Islet precursor cell (in vitro differentiated cells): ENCODE measurements around the gene CCDC32.

Source experiments
- DNase-seq: peaks from one replicate; pipeline ENCODE4 v3.0.0-alpha.2; 2018

Gene CCDC32

DNA sequence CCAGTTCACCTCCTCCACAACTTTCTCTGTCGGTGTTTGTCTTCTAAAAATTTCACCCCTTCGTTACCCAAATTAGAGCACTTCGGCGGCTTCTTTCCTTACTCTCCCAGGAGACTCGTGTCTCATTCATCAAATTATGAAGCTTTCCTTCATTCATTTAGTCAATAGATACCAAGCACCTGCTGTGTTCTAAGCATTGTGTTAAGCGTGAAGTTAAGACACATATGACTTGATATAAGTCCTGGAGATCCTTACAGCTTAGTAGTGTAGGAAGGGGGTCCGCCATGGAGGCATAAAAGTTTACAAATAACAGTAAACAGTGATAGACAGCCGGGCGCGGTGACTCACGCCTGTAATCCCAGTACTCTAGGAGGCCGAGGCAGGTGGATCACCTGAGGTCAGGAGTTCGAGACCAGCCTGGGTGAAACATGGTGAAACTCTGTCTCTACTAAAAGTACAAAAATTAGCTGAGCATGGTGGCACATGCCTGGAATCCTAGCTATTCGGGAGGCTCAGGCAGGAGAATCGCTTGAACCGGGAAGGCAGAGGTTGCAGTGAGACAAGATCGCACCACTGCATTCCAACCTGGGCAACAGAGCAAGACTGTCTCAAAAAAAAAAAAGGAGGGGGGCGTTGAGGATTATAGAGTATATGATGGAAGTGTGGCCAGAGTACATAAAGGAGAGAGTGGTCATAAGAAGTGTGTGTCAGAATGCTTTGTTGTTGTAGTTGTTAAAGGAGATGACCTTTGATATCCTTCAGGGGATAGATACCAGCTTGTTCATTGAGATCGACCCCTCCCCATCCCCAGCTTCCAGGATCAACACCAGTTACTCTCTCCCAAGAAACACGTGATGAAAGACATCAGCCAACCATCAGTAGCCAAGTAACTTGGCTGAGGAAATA lies 744 bp upstream of the CCDC32 start:
- no peak for DNase-seq

DNA sequence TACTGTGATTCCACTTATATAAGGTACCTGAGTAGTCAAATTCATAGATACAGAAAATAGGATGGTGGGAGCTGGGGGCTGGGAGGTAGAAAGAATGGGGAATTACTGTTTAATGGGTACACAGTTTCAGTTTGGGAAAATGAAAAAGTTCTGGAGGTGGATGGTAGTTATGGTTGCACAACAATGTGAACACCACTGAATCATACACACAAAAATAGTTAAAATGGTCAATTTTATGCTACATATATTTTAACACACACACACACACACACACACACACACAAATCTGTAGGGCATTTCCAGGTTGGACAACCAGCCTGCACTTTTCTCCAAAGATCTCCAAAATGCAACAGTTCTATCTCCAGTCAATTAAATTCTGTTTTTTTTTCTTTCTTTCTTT lies 1.4 kb downstream of the CCDC32 start:
- DNase-seq, result no peak

GRCh38 chr15:40562691-40563090 lies 2.2 kb downstream of the CCDC32 start:
- no peak for DNase-seq

DNA sequence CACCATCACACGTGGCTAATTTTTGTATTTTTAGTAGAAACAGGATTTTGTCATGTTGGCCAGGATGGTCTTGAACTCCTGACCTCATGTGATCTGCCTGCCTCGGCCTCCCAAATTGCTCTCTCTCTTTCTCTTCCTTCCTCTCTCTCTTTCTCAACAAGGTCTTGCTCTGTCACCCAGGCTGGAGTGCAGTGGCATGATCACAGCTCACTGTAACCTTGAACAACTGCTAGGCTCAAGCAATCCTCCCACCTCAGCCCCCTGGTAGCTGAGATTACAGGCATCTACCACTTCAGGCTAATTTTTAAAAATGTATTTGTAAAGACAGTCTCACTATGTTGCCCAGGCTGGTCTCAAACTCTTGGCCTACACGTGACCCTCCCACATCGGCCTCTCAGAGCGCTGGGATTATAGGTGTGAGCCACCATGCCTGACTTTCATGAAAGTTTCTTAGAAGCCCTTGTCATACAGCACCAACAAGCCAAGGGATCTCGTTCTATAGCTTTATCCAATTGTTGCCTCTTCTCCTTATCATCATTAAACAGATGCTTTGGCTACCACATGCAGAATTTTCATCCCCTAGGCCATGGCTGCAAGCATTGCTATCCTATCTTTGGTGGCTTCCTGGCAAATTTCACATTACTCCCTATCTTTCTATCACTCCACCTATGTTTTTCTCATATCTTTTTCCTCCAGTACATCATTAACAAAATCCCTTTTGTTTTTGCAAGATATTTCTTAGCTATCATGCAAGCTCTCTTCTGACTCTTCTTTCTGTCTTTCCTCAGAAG lies 5.7 kb downstream of the CCDC32 start:
- DNase-seq, result no peak

GRCh38 chr15:40555876-40556275 lies 9.0 kb downstream of the CCDC32 start:
- no peak for DNase-seq

- no peak for DNase-seq
These were observed 10.7 kb downstream of the CCDC32 start for GRCh38 chr15:40554161-40554525.

DNA sequence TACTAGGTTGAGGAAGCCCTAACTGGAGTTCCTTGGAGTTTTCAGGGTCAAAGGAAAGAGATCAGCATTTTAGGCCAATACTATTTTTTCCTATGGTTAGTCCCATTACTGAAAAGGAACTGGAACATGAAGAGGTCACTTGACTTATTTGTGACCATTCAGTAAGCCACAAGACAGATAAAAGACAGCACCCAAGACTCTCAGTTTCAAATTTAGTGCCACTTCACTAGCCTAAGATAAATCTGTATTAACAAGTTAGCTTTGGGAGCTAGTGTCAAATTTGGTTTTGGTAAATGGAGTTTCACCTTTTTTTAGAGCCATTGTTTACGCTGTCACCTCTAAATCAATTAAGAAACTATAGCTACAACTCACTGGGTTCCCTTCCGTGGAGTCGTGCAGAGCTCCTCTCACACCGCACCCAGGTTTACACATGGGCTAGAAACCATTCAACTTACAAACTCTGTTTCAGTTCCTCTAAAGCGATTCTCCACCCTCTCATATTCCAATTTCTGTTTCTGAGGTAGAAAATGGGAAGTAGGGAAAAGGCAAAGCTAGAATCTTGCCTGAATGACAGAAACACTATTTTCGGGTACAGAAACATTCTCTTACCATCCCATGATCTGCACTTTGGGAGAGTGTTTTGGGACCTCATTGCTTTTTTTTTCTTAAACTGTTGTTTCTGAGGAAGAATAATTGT lies 14.4 kb downstream of the CCDC32 start:
- no peak for DNase-seq

GRCh38 chr15:40549894-40550293 lies 14.9 kb downstream of the CCDC32 start:
- peak; percentile 31 for DNase-seq

DNA sequence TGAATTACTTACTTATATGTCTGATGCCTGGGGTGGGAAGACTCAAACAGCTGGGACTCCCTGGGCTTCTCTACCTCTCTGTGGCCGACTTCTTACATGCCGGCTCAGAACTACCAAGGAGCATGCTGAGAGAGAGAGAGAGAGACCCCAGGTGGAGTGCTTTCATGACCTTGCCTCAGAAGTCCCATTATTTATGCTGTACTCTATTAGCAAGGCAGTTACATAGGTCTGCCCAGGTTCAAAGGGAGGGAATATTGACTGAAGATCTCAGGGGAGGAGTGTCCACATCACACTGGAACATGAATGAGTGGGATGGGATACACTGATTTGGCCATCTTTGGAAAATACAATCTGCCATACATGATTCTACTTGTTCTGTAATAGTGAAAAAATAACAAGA lies 16.2 kb downstream of the CCDC32 start:
- peak; percentile 18 for DNase-seq

DNA sequence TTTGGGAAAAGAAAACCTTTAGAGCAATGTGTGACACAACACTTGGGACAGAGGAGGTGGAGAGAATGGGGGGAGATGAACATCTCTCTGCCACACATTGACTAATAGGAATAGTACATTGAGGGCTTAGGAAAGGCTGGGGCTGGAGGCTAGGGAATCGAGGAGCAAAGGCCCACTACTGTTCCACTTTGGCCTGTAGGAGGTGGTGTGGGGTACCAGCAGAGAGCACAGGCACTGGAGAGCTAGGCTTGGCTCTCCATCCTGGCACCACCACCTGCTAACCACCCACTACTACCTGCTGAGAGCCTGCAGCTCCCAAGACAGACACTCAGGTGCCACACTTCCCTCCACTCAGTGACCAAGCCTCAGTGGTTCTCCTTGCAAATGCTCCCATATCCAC lies 19.4 kb downstream of the CCDC32 start:
- peak; percentile 38 for DNase-seq

DNA sequence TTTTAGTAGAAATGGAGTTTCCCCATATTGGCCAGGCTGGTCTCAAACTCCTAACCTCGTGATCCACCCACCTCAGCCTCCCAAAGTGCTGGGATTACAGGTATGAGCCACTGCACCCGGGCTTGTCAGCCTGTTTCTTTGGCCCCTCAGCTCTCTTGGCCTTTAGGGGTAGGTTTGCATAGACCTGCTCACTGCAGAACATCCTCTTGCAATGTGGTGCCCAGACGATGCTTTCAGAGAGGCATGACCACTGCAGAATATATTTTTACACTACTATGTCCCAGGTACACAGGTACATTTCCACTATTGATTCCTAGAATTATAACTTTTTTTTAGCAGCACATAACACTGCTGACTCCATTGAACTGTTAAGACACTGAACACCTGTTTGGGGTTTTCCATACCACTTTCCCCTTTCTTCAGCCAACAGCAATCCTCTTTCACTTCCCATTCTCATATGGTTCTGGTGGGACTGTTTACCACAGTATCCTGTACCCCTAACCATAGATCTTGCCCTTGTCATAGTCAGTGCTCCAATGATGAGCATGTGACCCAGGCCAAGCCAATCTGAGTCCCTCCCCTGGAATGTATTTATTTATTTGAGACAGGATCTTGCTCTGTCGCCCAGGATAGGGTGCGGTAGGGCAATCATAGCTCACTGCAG lies 21.1 kb downstream of the CCDC32 start:
- peak; percentile 22 for DNase-seq

GRCh38 chr15:40543082-40543481 lies 21.8 kb downstream of the CCDC32 start:
- no peak for DNase-seq

- no peak for DNase-seq
These were observed 25.9 kb downstream of the CCDC32 start for GRCh38 chr15:40538976-40539375.

- DNase-seq, result no peak
These were observed 28.3 kb downstream of the CCDC32 start for GRCh38 chr15:40536501-40536900.

DNA sequence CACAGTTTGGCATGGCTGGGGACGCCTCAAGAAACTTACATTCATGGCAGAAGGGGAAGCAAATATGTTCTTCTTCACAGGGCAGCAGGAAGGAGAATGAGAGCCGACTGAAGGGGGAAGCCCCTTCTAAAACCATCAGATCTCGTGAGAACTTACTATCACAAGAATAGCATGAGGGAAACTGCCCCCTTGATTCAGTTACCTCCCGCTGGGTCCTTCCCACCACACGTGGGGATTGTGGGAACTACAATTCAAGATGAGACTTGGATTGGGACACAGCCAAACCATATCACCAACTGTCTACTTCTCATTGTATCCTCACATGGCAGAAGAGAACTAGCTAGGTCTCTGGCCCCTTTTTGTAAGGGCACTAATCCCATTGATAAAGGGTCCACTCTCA lies 30.5 kb downstream of the CCDC32 start:
- no peak for DNase-seq

DNA sequence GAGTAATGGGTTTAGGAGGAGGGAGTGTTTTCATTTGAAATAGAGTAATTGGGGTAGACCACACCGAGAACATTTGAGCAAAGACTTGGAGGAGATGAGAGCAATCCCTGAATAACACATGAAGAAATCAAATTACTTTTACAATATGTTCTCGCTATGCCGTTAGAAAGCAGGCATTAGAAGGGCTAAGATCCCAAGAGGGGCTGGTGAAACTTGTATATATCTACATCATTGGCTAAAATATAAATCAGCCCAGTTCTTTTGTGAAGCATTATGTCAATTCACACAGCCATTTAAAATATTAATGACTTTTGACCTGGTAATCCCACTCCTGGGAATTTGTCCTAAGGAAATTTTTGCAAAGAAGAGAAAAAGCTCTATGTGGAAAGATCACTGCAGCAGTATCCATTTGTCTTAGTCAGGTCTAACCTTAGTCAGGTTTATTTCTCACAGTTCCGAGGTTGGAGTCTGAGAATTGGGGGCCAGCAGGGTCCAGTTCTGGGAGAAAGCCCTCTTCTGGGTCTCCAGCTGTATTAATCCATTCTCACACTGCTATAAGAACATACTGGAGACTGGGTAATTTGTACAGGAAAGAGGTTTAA lies 31.0 kb downstream of the CCDC32 start:
- DNase-seq, result no peak

- no peak for DNase-seq
These were observed 36.0 kb downstream of the CCDC32 start for GRCh38 chr15:40528801-40529200.

GRCh38 chr15:40525855-40526254 lies 39.0 kb downstream of the CCDC32 start:
- DNase-seq, result no peak

GRCh38 chr15:40523611-40524010 lies 41.2 kb downstream of the CCDC32 start:
- DNase-seq, result no peak

GRCh38 chr15:40516322-40516721 lies 48.5 kb downstream of the CCDC32 start:
- no peak for DNase-seq

- DNase-seq, result no peak
These were observed 51.2 kb downstream of the CCDC32 start for GRCh38 chr15:40513609-40514008.

DNA sequence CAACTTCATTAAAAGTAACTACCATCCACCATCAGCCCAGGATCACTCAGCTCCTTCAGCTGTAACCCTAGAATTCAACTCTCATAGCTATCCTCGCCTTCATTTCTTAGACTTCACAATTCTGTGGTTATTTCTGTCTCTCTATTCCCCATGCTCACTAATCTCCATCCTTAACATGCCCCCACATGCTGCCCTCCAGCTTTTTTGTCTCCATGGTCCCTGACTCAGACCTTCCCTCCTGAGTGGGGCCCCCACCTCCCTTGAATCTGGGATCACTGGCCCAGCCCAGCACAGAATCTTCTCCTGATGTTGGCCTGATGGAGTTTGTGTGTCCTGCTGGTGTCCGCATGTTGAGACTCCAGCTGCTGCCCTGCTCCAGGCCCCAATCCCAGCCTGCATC lies 52.4 kb downstream of the CCDC32 start:
- DNase-seq, result no peak
